Measurements from ENCODE around the gene SCLY. TPM values are rescaled to one million over a fixed set of nuclear protein-coding genes. Genes with fewer than 3 reads are reported as not detected.

SCLY gene
- total and polyA plus RNA-seq, 2 donors (not counting 1 experiment from before 2014, with no cell fraction given) = 5.3 to 16.5 TPM

DNA sequence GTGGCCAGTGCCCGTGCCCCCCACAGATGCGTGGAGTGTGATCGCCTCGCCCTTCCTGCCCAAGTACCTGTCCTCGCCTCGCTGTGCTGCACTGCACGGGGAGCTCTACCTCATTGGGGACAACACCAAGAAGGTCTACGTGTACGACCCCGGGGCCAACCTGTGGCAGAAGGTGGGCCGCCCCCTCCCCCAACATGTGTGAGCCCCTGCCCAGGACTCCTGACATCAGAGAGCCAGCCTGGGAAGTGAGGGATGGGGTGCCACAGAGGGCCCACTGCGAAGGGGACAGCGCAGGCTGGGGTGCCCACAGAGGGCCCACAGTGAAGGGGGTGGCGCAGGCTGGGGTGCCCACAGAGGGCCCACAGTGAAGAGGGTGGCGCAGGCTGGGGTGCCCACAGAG lies 88.2 kb downstream of the SCLY start:
- Histone ChIP-seq H2AFZ (ENCODE audit: low read length) (no peak overlapping the region), H3K36me3 (ENCODE audit: control insufficient read depth, insufficient read depth, low read length) (no peaks in the 10 kb centered on the region), H3K27me3 (ENCODE audit: control insufficient read depth, insufficient read depth, low read length) (no peaks in the 10 kb centered on the region), H3K9ac (ENCODE audit: insufficient read depth, low read length) (no peak overlapping the region), H3K4me2 (ENCODE audit: extremely low read depth, insufficient read depth, low read length) (no peak overlapping the region), H3K4me1 (ENCODE audit: control insufficient read depth, extremely low read depth, insufficient read depth, low read length) (peaks cover 6% of the 10 kb centered on the region), H3K9me3 (ENCODE audit: control insufficient read depth, insufficient read depth, low read depth, low read length) (no peaks in the 10 kb centered on the region), H3K79me2 (ENCODE audit: control insufficient read depth, insufficient read depth, low read length) (no peaks in the 10 kb centered on the region), H4K20me1 (ENCODE audit: control insufficient read depth, extremely low read depth, insufficient read depth, low read length) (no peaks in the 10 kb centered on the region), H3K4me3 (replicated peaks in 1 of 4; ENCODE audit: control extremely low read depth in 1 of 4, insufficient read depth in 1 of 4, low read depth in 3 of 4, low read length in 4 of 4) (no peak overlapping the region), H3K27ac (ENCODE audit: insufficient read depth, low read length) (no peak overlapping the region)
- DNase-seq (ENCODE audit: low read depth in 2 of 2) = no peak
- no peak for TF ChIP-seq EZH2 (IDR thresholded peaks at IDR 0.05; ENCODE audit: low read length, missing control alignments)
- TF ChIP-seq, protein P1, sequence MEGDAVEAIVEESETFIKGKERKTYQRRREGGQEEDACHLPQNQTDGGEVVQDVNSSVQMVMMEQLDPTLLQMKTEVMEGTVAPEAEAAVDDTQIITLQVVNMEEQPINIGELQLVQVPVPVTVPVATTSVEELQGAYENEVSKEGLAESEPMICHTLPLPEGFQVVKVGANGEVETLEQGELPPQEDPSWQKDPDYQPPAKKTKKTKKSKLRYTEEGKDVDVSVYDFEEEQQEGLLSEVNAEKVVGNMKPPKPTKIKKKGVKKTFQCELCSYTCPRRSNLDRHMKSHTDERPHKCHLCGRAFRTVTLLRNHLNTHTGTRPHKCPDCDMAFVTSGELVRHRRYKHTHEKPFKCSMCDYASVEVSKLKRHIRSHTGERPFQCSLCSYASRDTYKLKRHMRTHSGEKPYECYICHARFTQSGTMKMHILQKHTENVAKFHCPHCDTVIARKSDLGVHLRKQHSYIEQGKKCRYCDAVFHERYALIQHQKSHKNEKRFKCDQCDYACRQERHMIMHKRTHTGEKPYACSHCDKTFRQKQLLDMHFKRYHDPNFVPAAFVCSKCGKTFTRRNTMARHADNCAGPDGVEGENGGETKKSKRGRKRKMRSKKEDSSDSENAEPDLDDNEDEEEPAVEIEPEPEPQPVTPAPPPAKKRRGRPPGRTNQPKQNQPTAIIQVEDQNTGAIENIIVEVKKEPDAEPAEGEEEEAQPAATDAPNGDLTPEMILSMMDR (conservative IDR thresholded peaks at IDR 0.05 in 1 of 2, IDR thresholded peaks at IDR 0.05 in 1 of 2; ENCODE audit: low read depth in 1 of 2, low read length in 2 of 2) = no peak

Other genes starting within 250 kb of the SCLY start
- gene RAMP1, start 201.4 kb upstream of the SCLY start, total RNA-seq = 16.0 and 16.4 TPM in 2 replicates
- gene RAMP1, start 201.4 kb upstream of the SCLY start, polyA plus RNA-seq = 3.2 and 3.3 TPM in 2 replicates
- gene UBE2F, start 94.0 kb upstream of the SCLY start, total RNA-seq = 37.8 and 53.7 TPM in 2 replicates
- 95.5 and 113 TPM in 2 replicates for gene UBE2F, start 94.0 kb upstream of the SCLY start, polyA plus RNA-seq
- 1.3 and 2.8 TPM in 2 replicates for gene ESPNL, start 39.3 kb downstream of the SCLY start, total RNA-seq
- 0.36 and 0.79 TPM in 2 replicates for gene ESPNL, start 39.3 kb downstream of the SCLY start, polyA plus RNA-seq
- 0.26 and 1.2 TPM in 2 replicates for gene KLHL30, start 77.7 kb downstream of the SCLY start, total RNA-seq
- gene KLHL30, start 77.7 kb downstream of the SCLY start, polyA plus RNA-seq = 0.02 and 1.6 TPM in 2 replicates
- gene ERFE, start 98.0 kb downstream of the SCLY start, total RNA-seq = 1.3 and 1.5 TPM in 2 replicates
- 1.1 and 8.3 TPM in 2 replicates for gene ERFE, start 98.0 kb downstream of the SCLY start, polyA plus RNA-seq
- gene ILKAP, start 142.7 kb downstream of the SCLY start, total RNA-seq = 24.9 and 27.9 TPM in 2 replicates
- gene ILKAP, start 142.7 kb downstream of the SCLY start, polyA plus RNA-seq = 31.3 and 34.6 TPM in 2 replicates
- gene HES6, start 179.0 kb downstream of the SCLY start, total RNA-seq = 3.6 and 4.1 TPM in 2 replicates
- gene HES6, start 179.0 kb downstream of the SCLY start, polyA plus RNA-seq = 0.82 and 0.91 TPM in 2 replicates
- 2.1 and 4.6 TPM in 2 replicates for gene PER2, start 227.6 kb downstream of the SCLY start, total RNA-seq
- gene PER2, start 227.6 kb downstream of the SCLY start, polyA plus RNA-seq = 1.9 and 2.6 TPM in 2 replicates